HCT116 (cell line): Measurements from ENCODE around the gene LRRC74B. TPM values are rescaled to one million over a fixed set of nuclear protein-coding genes. Genes with fewer than 3 reads are reported as not detected.

Experiments used
- ATAC-seq: fragments of 200-7000 bp; cut with Tn5 transposase; 2 replicates; pipeline ENCODE4 v1.9.1; 2020; ENCODE audit warnings: mild to moderate bottlenecking, moderate library complexity
- BruUV-seq: library from RNA; stranded (reverse); fragments of 400-500 nt; replicated peaks from 2 replicates; lab custom pipeline; 2021; lab: Mats Ljungman, UMichigan
- CTCF ChIA-PET: fragments of 300-600 bp; sonication (Branson Sonifier 250); formaldehyde crosslinking; loops from one replicate; lab custom pipeline; 2021; ENCODE audit warnings: antibody characterized with exemption; lab: Charles Lee
- POLR2A ChIA-PET: fragments of 300-600, 350-600 bp; sonication (Branson Sonifier 250); formaldehyde crosslinking; loops from one replicate; lab custom pipeline; 2021; ENCODE audit warnings: antibody characterized with exemption; lab: Charles Lee
- RAD21 ChIA-PET, 2 experiments: fragments of 300-600 bp; sonication (Branson Sonifier 250); formaldehyde crosslinking; loops; one replicate each; lab custom pipeline; 2023; ENCODE audit warnings: low total read pairs in 2 of 2; ENCODE audit not compliant: uncharacterized antibody in 2 of 2, unreplicated experiment in 2 of 2, low non-redundant PET in 1 of 2; lab: Charles Lee
- DNase-seq: peaks from one replicate; pipeline ENCODE4 v3.0.0-alpha.2; 2010; ENCODE audit warnings: low read depth, low spot score
- H2AFZ ChIP-seq: fragments of 200-600 bp; shearing (Covaris generic), sonication (generic); 2 replicates; pipeline ENCODE4 v1.6.1; 2017; ENCODE audit warnings: low read depth, mixed run types, mixed read lengths, antibody characterized with exemption, low read length; ENCODE audit not compliant: poor library complexity, severe bottlenecking
- H3K27ac ChIP-seq: 2 replicates; pipeline ENCODE4 v1.5.1; 2012; ENCODE audit warnings: low read depth, low read length
- H3K27me3 ChIP-seq: fragments of 200-600 bp; sonication (generic); 2 replicates; pipeline ENCODE4 v1.6.1; 2016; ENCODE audit warnings: mixed run types, low read length, mixed read lengths; ENCODE audit not compliant: insufficient read depth
- H3K36me3 ChIP-seq, 2 experiments: fragments of 200-500 bp in 1 of 2; fragments of 200-600 bp in 1 of 2; sonication (Bioruptor generic) in 1 of 2; sonication (generic) in 1 of 2; 2 replicates each; pipeline versions ENCODE4 v1.5.1 to v1.6.1; 2014 to 2016; ENCODE audit warnings: low read length in 2 of 2, inconsistent platforms in 1 of 2, mixed read lengths in 1 of 2, mixed run types in 1 of 2; ENCODE audit not compliant: insufficient read depth in 2 of 2, control insufficient read depth in 1 of 2
- H3K4me1 ChIP-seq, 2 experiments: fragments of 200-600 bp in 1 of 2; sonication (generic) in 1 of 2; 2 replicates each; pipeline versions ENCODE4 v1.5.1 to v1.6.1; 2012 to 2017; ENCODE audit warnings: low read length in 2 of 2, inconsistent platforms in 1 of 2, mild to moderate bottlenecking in 1 of 2, mixed read lengths in 1 of 2, mixed run types in 1 of 2, moderate library complexity in 1 of 2; ENCODE audit not compliant: insufficient read depth in 2 of 2, control insufficient read depth in 1 of 2
- H3K4me2 ChIP-seq: fragments of 200-600 bp; sonication (generic); 2 replicates; pipeline ENCODE4 v1.6.1; 2017; ENCODE audit warnings: mixed run types, low read length, mixed read lengths
- H3K4me3 ChIP-seq, 2 experiments: fragments of 200-600 bp in 1 of 2; sonication (generic) in 1 of 2; replicated peaks in 1 of 2; 2 replicates each; pipeline ENCODE4 v1.5.1; 2011 to 2016; ENCODE audit warnings: low read length in 2 of 2, control low read depth in 1 of 2, low read depth in 1 of 2, mild to moderate bottlenecking in 1 of 2, mixed read lengths in 1 of 2, mixed run types in 1 of 2
- H3K79me2 ChIP-seq: fragments of 200-600 bp; sonication (generic); 2 replicates; pipeline ENCODE4 v1.6.1; 2017; ENCODE audit warnings: mild to moderate bottlenecking, mixed run types, low read length, moderate library complexity, mixed read lengths; ENCODE audit not compliant: insufficient read depth
- H3K9ac ChIP-seq: fragments of 200-600 bp; sonication (generic); 2 replicates; pipeline ENCODE4 v1.6.1; 2016; ENCODE audit warnings: low read length, mixed read lengths
- H3K9me2 ChIP-seq: fragments of 200-600 bp; sonication (generic), shearing (Covaris generic); 2 replicates; pipeline ENCODE4 v1.6.1; 2017; ENCODE audit warnings: mixed run types, mild to moderate bottlenecking, moderate library complexity; ENCODE audit not compliant: insufficient read depth
- H3K9me3 ChIP-seq, 2 experiments: fragments of 200-500 bp in 1 of 2; fragments of 200-600 bp in 1 of 2; sonication (Bioruptor generic) in 1 of 2; sonication (generic) in 1 of 2; 2 replicates each; pipeline ENCODE4 v1.6.1; 2014 to 2017; ENCODE audit warnings: low read length in 2 of 2, mixed read lengths in 2 of 2, inconsistent platforms in 1 of 2, low read depth in 1 of 2, mild to moderate bottlenecking in 1 of 2, mixed run types in 1 of 2, moderate library complexity in 1 of 2; ENCODE audit not compliant: control insufficient read depth in 1 of 2, insufficient read depth in 1 of 2
- H4K20me1 ChIP-seq: fragments of 200-600 bp; sonication (generic), shearing (Covaris generic); 2 replicates; pipeline ENCODE4 v1.6.1; 2017; ENCODE audit warnings: mixed run types, mild to moderate bottlenecking, moderate library complexity; ENCODE audit not compliant: insufficient read depth
- CEBPB ChIP-seq: IDR thresholded peaks from 2 replicates; pipeline ENCODE4 v1.6.1; 2012; ENCODE audit warnings: low read depth
- ELF1 ChIP-seq: IDR thresholded peaks from 2 replicates; pipeline ENCODE4 v1.6.1; 2012; ENCODE audit warnings: low read depth, borderline replicate concordance
- EZH2 ChIP-seq: fragments of 200-600 bp; sonication (generic); IDR thresholded peaks from 2 replicates; pipeline ENCODE4 v1.6.1; 2017; ENCODE audit warnings: antibody characterized with exemption, mixed run types
- FOSL1 ChIP-seq: IDR thresholded peaks from 2 replicates; pipeline ENCODE4 v1.6.1; 2012; ENCODE audit warnings: low read depth
- JUND ChIP-seq: IDR thresholded peaks from 2 replicates; pipeline ENCODE4 v1.6.1; 2012
- POLR2A ChIP-seq: IDR thresholded peaks from 2 replicates; pipeline ENCODE4 v1.7.0; 2011; ENCODE audit warnings: borderline replicate concordance; ENCODE audit not compliant: insufficient read depth, insufficient read length; ENCODE audit errors: extremely low read depth
- RAD21 ChIP-seq: IDR thresholded peaks from 2 replicates; pipeline ENCODE4 v1.6.1; 2012; ENCODE audit warnings: low read depth, mild to moderate bottlenecking
- SP1 ChIP-seq: IDR thresholded peaks from 2 replicates; pipeline ENCODE4 v1.6.1; 2012; ENCODE audit warnings: low read depth
- SRF ChIP-seq: IDR thresholded peaks from 2 replicates; pipeline ENCODE4 v1.6.1; 2012; ENCODE audit warnings: low read depth
- TCF7L2 ChIP-seq: IDR thresholded peaks from 2 replicates; pipeline ENCODE4 v1.7.0; 2011; ENCODE audit warnings: borderline replicate concordance, inconsistent platforms; ENCODE audit not compliant: insufficient read depth, insufficient read length; ENCODE audit errors: extremely low read depth
- ZNF274 ChIP-seq: fragments of 200-500 bp; sonication (Bioruptor generic); IDR thresholded peaks from 2 replicates; pipeline ENCODE4 v1.6.1; 2014; ENCODE audit warnings: mild to moderate bottlenecking, low read depth, low read length, inconsistent platforms
- intact Hi-C: fragments of 100-400 bp; cut with micrococcal nuclease; formaldehyde crosslinking; loops from 2 replicates; pipeline ENCODE4 v1.10.0; 2022
- total RNA-seq: library from RNA; stranded (reverse); gene quantifications from one replicate; pipeline ENCODE4 v1.2.1, GENCODE V29; 2021; ENCODE audit not compliant: unreplicated experiment
- TF ChIP-seq, protein P1 (sequence below), 3 experiments: fragments of 200-600 bp in 1 of 3; sonication (generic) in 1 of 3; IDR thresholded peaks in 2 of 3; conservative IDR thresholded peaks in 1 of 3; 2 replicates each; pipeline ENCODE4 v1.5.1; 2012 to 2017; ENCODE audit warnings: low read depth in 2 of 3, low read length in 2 of 3, antibody characterized with exemption in 1 of 3, borderline replicate concordance in 1 of 3, control low read depth in 1 of 3, mild to moderate bottlenecking in 1 of 3, mixed read lengths in 1 of 3, mixed run types in 1 of 3, moderate library complexity in 1 of 3; ENCODE audit not compliant: insufficient read depth in 1 of 3

LRRC74B gene
- total RNA-seq, 1 experiment from 2014 or later: not detected

DNA sequence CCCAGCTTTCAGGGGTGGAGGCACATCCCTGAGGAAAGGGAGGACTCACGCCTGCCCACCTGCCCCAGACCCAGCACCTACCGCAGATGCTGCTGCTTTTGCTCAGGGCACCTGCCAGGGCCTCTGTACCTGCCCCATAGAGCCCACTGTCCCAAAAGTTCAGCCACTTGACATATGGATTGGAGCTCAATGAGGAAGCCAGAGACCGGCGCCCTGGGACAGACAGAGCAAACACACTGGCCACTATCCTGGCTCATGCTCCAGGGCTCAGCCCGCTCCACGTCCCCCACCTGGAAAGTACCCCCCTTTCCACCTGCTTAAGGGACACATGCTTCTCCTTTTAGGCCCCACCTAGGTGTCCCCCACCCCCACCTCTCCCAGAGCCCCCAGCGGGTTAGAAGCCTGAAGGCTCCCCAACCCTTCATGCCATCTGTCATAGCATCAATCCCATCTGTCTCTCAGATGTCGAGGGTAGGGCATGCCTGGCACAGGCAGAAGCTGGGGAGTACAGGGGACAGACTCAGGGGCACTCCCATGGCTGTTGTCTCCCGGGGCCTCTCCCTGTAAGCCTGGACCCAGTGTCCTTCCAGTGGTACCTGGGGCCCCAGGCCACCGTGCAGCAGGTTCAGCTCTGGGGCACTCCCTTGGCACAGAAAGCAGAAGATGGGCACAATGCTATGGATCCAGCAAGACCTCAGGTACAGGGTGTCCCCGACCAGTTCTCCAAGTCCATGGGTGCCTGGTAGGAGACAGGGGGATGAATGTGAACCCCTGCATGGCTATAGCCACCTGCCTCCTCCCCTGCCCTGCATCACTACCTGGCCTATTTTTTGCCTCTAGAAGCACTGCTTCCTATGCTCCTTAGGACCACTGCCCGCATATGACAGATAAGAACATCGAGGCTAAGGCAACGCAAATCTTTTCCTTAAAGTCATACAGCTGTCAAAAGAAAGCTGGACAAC lies 33.0 kb upstream of the LRRC74B start:
- Histone ChIP-seq H3K79me2 (no peaks in the 10 kb centered on the region), H3K27ac (no peak overlapping the region), H3K9ac (no peak overlapping the region), H2AFZ (no peak overlapping the region), H3K9me2 (no peaks in the 10 kb centered on the region), H3K36me3 (no peaks in the 10 kb centered on the region), H3K9me3 (no peaks in the 10 kb centered on the region), H3K27me3 (no peaks in the 10 kb centered on the region), H3K4me3 (no peak overlapping the region), H3K4me1 (peaks cover 15 to 20% of the 10 kb centered on the region in 2 experiments), H4K20me1 (no peaks in the 10 kb centered on the region), H3K4me2 (peak overlapping the region; percentile 82; the same call in 1 of the 2 replicates)
- ChIA-PET CTCF (no interaction called here), RAD21 (no interaction called here), POLR2A (no interaction called here)
- DNase-seq (no peak), ATAC-seq (no peak)
- TF ChIP-seq TCF7L2: no peak
- no TSS peak for BruUV-seq
- intact Hi-C loops: no loop called here

DNA sequence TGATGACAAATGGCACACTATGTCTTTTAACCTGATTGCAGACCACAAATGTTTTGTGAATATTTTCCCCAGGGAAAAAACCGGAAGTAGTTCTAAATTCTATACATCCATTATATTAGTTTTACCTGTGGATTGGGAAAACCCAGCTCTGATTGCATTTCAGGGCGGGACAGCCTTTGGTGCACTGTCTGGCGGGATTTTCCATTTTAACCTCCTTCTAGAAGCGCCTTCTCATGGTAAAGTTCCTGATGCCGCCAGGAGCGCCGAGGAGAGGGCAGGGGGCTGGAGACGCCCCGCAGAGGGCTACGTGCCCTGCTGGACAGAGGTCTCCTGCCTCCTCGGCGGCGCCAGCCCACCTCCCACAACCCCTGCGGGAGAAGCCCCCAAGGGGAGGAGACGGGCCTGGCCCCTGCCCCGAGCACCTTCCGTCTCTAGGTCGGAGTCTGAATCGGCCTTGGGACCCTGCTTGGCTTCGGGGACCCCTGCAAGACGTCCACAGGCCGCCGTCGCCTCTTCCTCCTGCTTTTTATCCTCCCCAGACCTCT lies 32.0 kb upstream of the LRRC74B start:
- ChIA-PET CTCF (no interaction called here), POLR2A (interaction anchor here (1.2 kb wide), 1 partner anchor 12 kb away, joined by 3 read pairs; the partner anchor contains the start of gene THAP7), RAD21 (no interaction called here)
- no peak overlapping the region for H2AFZ ChIP-seq
- no peaks in the 10 kb centered on the region for H4K20me1 ChIP-seq
- intact Hi-C loops: no loop called here
- no peaks in the 10 kb centered on the region for H3K9me2 ChIP-seq
- no peak for DNase-seq
- peak overlapping the region; percentile 46; the same call in 1 of the 2 replicates for H3K27ac ChIP-seq
- no peaks in the 10 kb centered on the region for H3K36me3 ChIP-seq
- no TSS peak for BruUV-seq
- H3K4me1 ChIP-seq: peaks cover 15 to 20% of the 10 kb centered on the region in 2 experiments
- H3K9me3 ChIP-seq: no peaks in the 10 kb centered on the region
- TF ChIP-seq JUND (no peak), EZH2 (no peak), SRF (no peak), CEBPB (no peak), POLR2A (no peak), FOSL1 (no peak), ELF1 (no peak), SP1 (no peak), ZNF274 (no peak), RAD21 (no peak)
- TF ChIP-seq, protein P1, sequence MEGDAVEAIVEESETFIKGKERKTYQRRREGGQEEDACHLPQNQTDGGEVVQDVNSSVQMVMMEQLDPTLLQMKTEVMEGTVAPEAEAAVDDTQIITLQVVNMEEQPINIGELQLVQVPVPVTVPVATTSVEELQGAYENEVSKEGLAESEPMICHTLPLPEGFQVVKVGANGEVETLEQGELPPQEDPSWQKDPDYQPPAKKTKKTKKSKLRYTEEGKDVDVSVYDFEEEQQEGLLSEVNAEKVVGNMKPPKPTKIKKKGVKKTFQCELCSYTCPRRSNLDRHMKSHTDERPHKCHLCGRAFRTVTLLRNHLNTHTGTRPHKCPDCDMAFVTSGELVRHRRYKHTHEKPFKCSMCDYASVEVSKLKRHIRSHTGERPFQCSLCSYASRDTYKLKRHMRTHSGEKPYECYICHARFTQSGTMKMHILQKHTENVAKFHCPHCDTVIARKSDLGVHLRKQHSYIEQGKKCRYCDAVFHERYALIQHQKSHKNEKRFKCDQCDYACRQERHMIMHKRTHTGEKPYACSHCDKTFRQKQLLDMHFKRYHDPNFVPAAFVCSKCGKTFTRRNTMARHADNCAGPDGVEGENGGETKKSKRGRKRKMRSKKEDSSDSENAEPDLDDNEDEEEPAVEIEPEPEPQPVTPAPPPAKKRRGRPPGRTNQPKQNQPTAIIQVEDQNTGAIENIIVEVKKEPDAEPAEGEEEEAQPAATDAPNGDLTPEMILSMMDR (IDR thresholded peaks at IDR 0.05 in 2 of 3, conservative IDR thresholded peaks at IDR 0.05 in 1 of 3; ENCODE audit: borderline replicate concordance in 1 of 3, insufficient read depth in 1 of 3, low read depth in 2 of 3, low read length in 2 of 3): no peak
- peak overlapping the region; percentile 38 to 54 for H3K4me3 ChIP-seq
- no peak; the same call in 1 of the 2 replicates for ATAC-seq
- peak overlapping the region; percentile 82 for H3K4me2 ChIP-seq
- no peaks in the 10 kb centered on the region for H3K79me2 ChIP-seq
- no peaks in the 10 kb centered on the region for H3K27me3 ChIP-seq
- H3K9ac ChIP-seq: peak overlapping the region; percentile 42
